ENCODE data around the gene VPS52.
"Not testable (repeated sequence)": the region's sequence is repeated elsewhere in the genome, so short reads cannot be mapped to it uniquely, and the experiment has no call there.

The VPS52 gene

GRCh38 chr6:33251395-33252012 is 20.2 kb downstream of the VPS52 start:
- in situ Hi-C loops (cut with MboI; ENCODE audit: low sequenced_read_pairs), result no loop called here

- in situ Hi-C loops (cut with MboI; ENCODE audit: low sequenced_read_pairs), result no loop called here
Measured at GRCh38 chr6:33250731-33251130, 20.9 kb downstream of the VPS52 start.

- in situ Hi-C loops (cut with MboI; ENCODE audit: low sequenced_read_pairs), result no loop called here
Measured at GRCh38 chr6:33249732-33250630, 21.7 kb downstream of the VPS52 start.

DNA sequence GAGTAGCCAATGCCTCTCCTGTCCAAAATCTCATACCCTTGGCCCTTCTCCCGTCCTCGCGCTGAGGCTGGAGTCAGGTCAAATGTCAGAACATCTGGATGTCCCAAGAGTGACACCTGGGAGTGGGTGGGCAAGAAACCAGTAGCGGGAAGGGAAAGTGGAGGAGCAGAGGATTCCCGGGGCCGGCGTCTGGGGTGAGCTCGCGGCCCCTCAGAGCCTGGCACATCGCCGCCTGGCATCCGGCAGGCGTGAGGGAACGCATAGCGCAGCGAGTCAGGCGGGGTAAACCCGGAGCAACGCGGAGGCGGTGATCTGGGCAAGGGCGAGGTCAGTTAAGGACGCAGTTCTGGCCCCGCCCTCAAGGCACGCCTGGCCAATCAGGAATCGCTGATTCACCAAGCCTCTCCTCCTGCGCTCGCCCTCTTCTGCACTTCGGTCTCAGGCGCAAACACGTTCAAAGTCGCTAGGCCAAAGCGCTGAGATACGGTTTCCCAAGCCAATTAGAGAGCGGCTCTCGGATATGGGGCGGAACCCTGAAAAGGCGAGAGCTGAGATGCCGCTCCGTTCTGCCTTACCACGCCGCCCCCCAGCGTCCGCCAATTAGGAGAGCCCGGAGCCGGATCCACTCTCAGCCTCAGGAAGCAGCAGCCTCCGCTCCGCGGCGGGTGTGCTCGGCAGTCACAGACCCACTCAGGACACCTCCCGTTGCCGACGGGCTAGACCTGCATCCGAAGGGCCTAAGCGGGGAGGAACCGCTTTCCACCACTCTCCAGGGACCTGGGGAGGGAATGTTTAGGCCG is 22.5 kb downstream of the VPS52 start:
- in situ Hi-C loops (cut with MboI; ENCODE audit: low sequenced_read_pairs), result no loop called here

DNA sequence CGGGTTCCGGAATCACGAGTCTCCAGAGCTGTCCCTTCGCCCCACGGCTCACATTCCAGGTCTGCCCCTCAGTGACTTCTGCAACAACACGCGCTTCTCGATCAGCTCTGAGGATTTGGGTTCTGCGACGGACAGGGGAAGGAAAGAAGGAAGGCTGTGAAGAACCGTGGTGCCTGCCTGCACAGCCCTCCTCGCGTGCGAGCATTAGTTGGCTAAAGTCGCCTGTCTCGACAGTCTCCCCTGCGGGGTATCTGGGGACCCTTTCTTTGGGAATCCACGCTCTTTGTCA is 23.1 kb downstream of the VPS52 start:
- in situ Hi-C loops (cut with MboI; ENCODE audit: low sequenced_read_pairs), result no loop called here

DNA sequence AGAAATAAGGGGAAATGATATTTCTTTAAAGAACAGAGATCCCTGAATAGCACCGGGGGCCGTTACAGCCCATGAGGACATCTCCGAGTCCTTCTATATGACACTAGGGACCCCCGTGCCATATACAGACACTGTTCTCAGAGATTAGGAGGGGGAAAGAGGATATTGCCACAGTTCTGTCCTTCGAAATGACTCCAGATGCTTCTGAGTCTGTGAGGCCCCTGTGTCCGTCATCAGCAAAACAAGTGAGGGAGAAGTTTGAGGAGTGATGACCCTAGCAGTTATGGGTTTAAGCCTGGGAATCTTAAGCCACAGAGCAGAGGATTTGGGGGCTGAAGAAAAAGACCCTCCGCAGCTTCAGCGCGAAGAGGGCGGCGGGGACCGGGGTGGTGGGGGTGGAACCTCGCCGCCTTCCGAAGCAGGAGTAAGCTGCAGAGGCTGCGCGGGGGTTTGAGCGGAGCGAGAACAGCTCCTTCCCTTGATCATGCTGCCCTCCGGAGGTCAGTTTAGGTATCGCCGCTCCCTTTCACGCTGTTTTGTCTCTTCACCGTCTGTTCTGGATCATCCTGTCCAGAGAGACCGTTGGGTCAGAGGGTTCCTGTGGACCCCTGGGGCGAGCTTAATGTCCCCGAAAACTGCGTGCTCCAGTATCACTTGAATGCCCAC is 23.6 kb downstream of the VPS52 start:
- in situ Hi-C loops (cut with MboI; ENCODE audit: low sequenced_read_pairs), result no loop called here

DNA sequence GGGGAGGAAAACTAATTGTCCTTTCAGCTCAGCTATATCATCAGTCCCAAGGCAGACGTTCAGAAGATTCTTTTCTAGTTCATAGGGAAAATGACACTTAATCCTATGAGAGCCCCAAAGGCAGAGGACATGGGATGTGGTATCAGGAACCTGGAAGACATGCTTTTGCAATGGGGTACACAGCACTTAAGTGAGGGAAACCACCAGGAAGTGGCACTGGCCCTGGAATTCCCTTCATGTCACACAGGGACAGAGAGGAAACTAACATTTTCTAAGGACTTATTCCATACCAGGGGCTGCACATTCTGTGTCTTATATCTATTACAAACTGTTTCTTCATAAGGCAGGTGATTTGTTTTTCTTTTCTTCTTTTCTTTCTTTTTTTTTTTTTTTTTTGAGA is 28.2 kb downstream of the VPS52 start:
- in situ Hi-C loops (cut with MboI; ENCODE audit: low sequenced_read_pairs), result no loop called here

DNA sequence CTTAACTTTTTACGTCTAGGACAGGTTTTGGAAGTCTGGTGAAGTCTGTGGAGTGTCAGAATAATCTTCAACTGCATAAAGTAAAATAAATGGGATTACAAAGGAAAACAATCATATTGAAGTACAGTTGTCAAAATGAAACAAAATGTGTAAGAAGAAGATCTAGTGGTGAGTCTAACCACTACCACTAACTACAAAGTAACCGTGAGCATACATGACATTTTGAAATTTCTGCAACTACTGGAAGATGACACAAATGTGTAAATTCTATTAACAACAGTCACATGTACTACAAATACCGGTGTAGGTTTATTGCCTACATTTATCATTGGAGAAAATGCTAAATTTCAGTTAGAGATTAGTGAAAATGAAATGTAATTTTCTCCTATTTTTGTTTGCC is 29.7 kb downstream of the VPS52 start:
- in situ Hi-C loops (cut with MboI; ENCODE audit: low sequenced_read_pairs), result no loop called here

DNA sequence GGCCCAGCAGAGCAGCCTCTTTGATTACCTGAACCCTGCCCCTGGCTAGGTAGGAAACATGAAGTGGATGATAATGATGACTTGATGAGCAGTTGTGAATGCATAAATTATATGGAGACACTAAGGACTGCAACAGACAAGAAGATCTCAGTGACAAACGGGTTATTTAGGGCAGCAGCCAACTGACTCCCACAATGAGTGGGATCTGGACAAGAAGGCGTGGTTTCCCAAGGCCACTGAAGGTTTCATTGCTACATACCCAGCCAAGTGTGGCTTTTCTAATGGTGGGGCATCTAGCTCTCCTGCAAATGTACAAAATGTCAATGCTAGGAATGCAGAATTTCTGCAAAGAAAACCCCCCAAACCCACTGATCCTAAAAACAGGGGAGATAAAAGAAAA is 33.9 kb downstream of the VPS52 start:
- in situ Hi-C loops (cut with MboI; ENCODE audit: low sequenced_read_pairs), result no loop called here

DNA sequence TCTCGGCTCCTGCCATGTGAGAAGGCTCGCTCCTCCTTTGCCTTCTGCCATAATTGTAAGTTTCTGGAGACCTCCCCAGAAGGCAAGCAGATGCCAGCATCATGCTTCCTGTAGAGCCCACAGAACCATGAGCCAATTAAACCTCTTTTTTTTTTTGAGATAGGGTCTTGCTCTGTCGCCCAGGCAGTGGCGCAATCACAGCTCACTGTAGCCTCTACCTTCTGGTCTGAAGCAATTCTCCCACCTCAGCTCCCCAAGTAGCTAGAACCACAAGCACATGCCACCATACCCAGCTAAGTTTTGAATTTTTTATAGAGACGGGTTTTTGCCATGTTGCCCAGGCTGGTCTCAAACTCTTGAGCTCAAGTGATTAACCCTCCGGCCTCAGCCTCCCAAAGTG is 34.8 kb downstream of the VPS52 start:
- in situ Hi-C loops (cut with MboI; ENCODE audit: low sequenced_read_pairs), result no loop called here

DNA sequence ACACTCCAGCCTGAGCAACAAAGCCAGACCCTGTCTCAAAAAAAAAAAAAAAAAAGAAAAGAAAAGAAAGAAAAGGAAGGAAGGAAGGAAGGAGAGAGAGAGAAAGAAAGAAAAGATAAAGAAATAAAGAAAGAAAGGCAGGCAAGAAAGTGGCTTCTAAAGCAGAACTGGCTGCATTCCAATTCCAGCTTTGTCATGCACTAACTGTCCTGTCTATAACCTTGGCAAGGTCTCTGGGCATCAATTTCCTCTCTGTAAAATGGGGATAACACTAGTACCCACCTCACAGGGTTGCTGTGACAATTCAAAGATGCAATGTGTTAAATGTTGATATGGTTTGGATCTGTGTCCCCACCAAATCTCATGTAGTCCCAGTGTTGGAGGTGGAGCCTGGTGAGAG is 35.3 kb downstream of the VPS52 start:
- in situ Hi-C loops (cut with MboI; ENCODE audit: low sequenced_read_pairs), result no loop called here

GRCh38 chr6:33235221-33235634 is 36.4 kb downstream of the VPS52 start:
- in situ Hi-C loops (cut with MboI; ENCODE audit: low sequenced_read_pairs), result no loop called here

- in situ Hi-C loops (cut with MboI; ENCODE audit: low sequenced_read_pairs), result not testable (repeated sequence)
Measured at GRCh38 chr6:33226503-33227120, 45.1 kb downstream of the VPS52 start.

- in situ Hi-C loops (cut with MboI; ENCODE audit: low sequenced_read_pairs), result no loop called here
Measured at GRCh38 chr6:33217681-33218080, 54.0 kb downstream of the VPS52 start.

GRCh38 chr6:33217246-33217645 is 54.4 kb downstream of the VPS52 start:
- in situ Hi-C loops (cut with MboI; ENCODE audit: low sequenced_read_pairs), result no loop called here

- in situ Hi-C loops (cut with MboI; ENCODE audit: low sequenced_read_pairs), result no loop called here
Measured at GRCh38 chr6:33216117-33216649, 55.5 kb downstream of the VPS52 start.

GRCh38 chr6:33215271-33216116 is 56.2 kb downstream of the VPS52 start:
- in situ Hi-C loops (cut with MboI; ENCODE audit: low sequenced_read_pairs), result no loop called here

- in situ Hi-C loops (cut with MboI; ENCODE audit: low sequenced_read_pairs), result no loop called here
Measured at GRCh38 chr6:33213989-33214335, 57.7 kb downstream of the VPS52 start.

DNA sequence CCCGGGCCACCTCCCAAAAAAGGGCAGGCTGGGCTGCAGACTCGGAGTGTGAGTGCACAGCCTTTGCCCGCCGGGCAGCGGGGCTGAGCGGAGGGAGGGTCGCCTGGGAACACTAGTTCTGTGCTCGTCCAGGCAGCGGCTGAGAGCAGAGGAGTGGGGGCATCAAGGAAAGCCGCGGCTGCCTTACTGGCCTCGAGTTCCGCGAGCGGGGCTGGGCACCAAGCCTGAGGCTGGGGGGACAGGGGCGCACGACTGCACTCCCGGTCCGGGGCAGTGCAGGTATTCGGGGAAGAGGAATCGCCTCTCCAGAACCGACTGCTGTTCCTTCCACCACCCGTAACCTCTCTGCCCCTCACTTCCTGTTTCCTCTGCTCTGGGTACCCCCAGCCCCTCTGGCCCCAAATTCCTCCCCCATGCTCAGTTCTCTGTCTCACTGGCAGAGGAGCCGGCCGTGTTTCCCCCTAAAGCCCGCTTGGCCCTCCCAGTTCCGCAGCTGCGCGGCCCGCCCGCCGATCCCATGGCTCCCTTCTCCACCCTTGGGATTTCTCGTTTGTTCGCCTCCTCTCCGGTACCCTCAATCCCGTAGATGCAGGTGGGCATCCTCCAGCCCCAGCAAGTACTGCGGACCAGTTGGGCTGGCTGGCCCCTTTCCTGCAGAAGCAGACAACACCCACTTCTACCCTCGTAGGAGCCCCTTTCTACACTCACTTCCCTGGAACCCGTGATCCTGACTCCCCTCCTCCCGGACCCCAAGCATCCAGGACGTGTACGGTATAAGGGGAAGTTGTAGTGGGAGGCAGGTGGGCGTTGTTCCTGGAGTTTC is 58.3 kb downstream of the VPS52 start:
- in situ Hi-C loops (cut with MboI; ENCODE audit: low sequenced_read_pairs), result no loop called here
